Measurements from ENCODE around the gene ADGRV1.

Gene ADGRV1

DNA sequence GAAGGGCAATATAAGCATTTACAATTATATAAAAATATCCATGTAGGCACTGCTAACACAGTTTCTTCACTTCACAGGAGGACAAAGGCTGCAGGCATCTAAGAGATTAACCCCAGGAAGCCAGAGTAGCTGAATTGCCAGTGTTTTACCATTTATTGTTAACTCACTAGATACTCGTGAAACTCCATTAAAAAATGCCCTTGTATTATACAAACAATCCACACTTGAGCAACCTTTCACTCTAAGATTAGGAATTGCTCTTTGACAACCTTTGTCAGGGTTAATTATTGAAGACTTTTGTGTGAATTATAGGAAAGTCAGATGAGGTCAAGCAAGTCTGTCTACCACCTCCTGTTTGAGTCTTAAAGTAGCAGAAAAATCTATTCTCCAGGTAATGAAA, 317.8 kb downstream of the ADGRV1 start:
- no peak for DNase-seq

DNA sequence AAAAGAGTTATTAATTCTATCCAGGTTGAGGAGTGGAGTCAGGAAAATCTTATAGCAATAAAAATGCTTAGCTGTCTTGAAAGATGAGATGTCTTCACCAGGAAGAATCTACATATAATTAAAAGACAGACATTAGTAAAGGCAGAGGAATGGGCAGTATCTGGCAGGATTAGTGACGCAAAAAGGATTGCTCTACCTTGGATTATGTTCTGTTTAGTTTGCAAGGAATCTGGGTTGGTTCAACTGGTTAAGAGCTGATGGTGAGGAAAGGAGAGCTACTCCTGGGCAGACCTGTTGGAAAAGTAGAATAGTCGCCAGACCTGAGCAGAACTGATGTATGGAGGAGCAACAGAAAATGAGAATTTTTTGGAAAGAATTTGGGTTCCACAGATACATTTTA, 318.5 kb downstream of the ADGRV1 start:
- DNase-seq = no peak

DNA sequence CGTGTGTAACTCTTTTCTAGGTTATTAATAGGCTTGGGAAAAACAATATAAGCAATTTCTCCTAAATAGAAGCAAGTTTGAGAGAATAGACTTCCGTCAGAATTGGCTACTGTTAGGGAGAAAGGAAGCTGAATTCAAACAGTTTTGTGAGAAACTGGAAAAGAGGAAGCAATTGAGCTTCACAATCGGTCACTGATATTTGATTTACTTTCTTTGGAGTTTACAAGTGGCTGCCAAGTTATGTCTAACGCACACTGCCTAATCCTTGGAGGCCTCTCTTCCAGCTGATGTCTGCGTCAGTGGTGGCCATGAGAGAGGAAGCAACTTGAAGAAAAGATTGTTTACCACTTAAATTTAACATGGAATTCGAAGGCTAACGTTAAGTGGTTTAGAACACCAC, 319.5 kb downstream of the ADGRV1 start:
- peak; percentile 7 to 38 for DNase-seq

DNA sequence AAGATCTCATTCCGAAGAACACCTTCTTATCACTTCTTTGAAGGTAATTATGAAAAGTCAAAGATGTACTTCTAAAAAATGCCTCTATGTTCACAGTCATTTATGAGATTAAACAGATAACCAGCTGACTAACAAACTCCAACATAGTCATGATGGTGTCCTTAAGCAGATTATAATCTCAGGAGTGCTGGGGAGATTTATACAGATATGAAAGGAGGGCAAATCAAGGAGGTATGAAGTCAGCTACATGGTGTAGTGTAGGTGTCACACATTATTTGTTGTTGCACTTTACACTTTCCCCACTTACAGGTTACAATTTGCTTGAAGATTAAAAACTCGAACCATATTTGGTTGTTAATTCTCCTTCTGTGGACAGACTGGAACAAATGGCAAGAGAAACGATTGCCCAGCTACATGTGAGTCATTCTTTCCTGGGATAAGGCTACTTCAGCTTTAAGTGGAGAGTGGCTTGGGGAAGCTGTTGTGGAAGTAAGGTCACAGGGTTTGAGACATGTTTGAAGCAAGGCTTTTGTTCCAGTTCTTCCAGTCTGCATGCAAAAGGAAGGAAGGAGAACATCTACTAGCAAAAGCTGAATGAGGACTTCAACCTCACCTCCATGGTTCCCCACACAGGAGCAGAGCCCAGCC, 320.1 kb downstream of the ADGRV1 start:
- peak in 1 of 2 experiments; percentile 7 for DNase-seq

DNA sequence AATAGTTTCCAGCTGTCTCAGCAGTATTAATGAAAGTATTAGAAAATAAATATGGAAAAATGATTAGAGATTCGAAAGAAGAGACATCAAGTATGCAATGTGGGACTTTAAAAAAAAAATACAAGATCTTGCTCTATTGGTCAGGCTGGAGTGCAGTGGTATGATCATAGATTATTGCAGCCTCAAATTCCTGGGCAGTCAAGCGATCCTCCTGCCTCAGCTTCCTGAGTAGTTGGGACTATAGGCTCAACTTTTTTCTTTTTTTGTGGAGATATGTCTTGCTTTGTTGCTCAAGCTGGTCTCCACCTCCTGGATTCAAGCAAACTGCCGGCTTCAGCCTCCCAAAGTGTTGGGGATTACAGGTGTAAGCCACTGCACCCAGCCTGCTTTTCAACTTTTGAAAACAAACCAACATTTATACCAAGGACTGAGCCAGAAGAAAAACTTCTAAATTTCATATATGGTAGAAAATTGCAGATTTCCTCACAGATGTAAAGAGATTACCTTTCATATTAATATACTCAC, 323.1 kb downstream of the ADGRV1 start:
- DNase-seq = no peak

DNA sequence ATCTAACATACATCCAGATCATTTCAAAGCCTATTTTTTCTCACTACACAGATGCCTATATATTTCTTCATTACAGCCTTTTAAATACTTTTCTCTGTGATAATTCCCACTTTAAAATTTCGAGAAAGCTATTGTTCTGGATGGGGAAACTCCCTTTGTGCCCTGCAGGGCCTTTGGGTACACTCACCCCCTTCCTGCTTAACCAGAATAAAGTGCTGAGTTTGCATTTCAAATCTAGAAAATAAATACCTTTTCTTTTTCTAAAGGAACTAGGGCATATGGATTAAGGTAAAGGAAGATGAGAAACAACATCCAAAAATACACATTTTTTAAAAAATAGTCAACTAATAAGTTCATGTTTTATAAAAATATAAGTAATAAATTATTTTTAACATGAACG, 323.9 kb downstream of the ADGRV1 start:
- DNase-seq = no peak

DNA sequence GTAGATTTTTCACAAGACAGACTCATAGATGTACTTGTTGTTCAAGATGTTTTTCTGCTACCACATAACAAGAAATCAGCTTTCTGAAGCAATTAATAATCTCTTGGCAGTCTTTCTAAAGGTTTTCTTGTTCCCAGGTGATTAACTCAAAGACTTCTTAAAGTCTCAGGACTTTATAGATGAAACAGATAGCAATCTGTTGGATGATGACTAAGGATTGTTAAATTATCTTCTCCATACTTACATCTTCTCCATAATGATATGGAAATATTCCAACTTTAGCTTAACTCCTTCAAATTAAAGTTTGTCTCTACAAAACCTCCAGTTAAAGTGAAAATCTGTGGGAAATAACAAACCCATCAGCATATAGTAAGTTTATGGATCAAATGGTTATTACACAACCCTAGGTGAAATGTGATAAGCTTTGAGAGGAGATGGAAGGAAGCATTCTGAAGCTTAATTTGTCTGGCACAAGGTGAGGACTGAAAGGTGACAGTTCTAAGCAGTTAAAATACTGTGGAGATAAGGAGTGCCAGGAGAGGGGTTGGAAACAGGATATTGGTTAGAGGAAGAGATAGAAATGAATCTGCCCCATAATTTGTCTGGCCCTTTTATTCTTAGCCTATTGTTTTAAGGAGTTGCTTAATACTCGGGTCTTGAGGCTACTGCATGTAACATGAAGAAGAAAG, 326.7 kb downstream of the ADGRV1 start:
- no peak for DNase-seq

DNA sequence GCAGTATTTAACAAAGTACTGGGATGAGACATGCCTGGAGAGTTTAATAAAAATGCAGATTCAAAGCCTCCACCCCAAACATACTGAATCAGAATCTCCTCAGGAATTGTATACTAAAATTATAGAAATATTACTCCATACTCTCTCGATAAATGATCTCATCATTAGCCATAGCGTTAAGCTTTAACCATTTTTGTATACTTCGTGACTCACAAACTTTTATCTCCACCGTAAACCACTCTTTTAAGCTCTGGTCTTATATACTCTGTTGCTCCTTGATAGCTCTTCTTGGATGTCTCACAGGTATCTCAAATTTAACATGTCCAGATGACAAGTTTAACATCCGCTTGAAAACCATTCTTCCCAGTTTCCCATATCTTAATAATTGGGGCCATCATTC, 327.8 kb downstream of the ADGRV1 start:
- DNase-seq = no peak

DNA sequence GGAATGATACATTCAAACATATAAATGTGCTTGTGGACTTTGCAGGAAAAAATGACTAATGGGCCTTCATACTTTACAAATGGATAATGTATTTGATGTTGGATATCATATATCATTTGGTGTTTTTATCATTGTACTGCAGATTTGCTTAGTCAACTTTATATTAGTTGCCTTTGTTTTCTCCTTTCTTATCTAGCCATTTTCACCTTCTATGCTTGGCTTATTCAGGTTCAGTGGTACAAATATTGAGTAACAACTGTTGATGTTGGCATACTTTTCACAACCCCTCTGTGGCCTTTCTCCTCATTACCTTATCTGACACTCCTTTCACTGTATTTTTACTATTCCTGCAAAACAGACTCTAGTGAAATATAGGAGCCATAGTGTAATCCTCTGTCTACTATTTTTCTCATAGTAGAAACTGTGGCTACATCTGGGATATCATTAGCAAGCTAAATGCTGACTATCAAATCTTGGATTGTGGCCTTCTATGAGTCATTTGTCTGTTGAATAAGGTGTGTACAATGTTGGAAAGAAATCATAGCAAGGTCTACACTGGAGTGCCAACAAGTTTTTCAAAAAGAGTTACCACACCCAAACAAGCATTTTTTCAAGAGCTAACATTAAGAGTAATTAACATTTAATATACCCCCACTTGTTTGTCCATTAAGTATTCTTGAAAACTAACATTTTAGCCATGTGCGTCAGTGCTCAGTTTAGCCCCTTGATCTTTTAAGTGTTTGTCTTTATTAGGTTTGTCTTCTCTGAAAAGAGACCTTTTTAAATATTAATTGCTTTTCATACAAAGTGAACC, 330.1 kb downstream of the ADGRV1 start:
- no peak for DNase-seq

DNA sequence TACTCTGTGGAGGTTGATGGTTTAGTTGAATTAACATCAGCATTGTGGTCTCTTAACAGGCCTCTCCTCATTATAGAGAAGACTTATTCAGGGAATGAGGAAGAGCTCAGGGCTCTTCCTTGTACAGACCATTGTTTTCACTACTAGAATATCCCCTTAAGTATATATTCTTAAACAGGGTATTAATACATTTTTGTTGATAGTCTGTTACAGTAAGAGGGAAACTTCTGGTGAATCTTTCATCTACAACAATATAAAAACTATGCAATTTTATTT, 330.7 kb downstream of the ADGRV1 start:
- DNase-seq = no peak

DNA sequence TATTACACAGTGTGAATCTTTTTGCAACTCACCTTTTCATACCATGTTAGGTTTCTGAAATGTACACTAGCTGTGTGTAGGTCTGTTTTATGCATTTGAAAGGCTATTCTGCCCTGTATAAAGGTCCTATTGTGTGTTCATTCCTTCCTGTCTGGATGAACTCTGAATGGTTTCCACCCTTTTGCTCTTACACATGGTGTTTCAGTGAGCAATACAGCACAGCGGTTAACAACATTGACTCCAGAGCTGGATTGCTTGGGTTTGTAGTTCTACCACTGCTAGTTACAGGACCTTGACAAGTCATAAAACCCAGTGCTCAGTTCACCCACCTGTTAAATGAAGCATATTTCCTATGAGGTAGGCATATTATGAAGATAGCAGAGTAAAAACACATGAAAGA, 331.6 kb downstream of the ADGRV1 start:
- no peak for DNase-seq

DNA sequence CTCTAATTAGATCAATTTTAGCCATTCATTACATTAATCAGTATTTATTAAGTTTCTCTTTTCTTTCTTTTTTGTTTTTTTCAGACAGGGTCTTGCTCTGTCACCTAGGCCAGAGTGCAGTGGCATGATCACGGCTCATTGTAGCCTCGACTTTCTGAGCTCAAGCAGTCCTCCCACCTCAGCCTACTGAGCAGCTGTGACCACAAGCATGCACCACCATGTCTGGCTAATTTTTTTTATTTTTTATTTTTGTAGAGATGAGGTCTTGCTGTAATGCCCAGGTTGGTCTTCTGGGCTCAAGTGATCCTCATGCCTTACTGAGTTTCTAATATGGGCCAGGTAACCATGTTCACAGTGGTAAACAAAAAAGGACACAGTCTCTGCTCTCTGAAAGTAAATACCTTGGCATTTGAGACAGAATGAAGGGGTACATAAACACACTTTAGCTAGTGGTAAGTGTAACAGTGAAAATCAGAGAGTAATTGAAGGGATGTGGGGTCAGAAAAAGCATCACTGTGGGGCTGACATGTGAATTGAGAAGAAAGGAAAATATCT, 336.3 kb downstream of the ADGRV1 start:
- DNase-seq = no peak

DNA sequence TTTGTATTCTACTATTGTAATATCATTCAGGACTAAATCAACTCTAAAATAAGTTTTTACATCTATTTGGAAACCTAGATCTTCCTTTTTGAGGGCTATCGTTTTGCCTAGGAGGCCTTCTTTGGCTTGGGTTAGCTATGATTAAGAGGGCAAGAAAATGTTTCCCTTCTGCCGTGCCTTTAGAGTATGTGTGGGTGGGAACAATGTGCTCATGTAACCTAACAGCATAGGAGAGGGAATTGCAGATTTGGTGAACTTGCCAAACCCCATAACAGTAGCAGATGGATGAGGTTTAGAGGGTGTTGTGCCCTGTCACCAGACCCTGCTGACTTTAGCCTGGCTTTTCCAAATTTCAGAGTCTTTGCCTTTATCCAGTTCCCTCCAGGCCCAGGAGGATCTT, 339.0 kb downstream of the ADGRV1 start:
- DNase-seq = no peak

DNA sequence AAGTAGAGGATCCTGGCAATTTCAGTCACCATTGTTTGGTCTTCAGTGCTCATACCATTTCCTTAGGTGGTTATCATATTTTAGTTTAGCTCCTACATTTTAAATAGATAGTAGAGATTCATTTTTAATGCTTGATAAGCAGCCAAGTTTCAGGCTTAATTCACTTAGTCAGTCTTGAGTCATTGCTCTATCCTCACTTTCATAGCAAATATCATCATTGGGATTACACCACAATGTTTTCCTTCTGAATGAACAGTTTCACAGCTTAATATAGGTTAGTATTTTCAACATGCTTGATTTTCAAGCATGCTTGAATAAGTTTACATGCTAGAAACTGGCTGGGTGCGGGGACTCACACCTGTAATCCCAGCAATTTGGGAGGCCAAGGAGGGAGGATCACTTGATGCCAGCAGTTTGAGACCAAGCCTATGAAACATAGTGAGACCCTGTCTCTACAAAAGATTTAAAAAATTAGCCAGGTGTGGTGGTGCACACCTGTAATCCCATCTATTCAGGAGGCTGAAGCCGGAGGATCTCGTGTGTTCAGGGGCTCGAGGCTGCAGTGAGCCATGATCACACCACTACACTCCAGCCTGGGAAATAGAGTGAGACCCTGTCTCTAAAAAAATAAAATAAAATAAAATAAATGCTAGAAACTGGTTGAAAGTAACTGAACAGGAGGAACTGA, 339.9 kb downstream of the ADGRV1 start:
- no peak for DNase-seq

DNA sequence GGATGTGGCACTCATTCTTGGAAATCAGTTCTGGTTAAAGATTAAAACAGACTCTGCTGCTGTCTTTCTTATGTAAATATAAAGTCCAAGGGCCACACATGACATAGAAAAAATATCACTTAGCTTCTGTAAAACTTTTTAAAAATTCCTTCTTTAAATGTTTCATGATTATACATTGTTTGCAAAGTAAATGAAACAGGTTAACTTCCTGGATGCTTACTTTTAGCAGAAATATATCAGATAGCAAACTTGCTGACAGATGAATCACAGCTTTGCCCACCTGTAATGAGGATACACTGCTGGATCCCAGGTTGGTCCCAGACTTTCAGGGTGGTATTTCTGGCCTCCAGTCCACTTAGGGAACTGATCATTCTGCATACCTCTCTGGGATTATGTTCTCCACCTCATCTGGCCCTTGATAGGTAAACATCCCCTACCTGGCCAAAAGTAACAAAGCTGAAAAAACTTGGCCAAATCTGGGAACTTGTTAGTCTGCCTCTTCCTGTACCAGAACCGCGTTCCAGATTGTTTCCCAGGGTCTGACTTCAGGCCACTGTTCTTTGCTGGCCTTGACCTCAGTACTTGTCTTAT, 340.5 kb downstream of the ADGRV1 start:
- no peak for DNase-seq

DNA sequence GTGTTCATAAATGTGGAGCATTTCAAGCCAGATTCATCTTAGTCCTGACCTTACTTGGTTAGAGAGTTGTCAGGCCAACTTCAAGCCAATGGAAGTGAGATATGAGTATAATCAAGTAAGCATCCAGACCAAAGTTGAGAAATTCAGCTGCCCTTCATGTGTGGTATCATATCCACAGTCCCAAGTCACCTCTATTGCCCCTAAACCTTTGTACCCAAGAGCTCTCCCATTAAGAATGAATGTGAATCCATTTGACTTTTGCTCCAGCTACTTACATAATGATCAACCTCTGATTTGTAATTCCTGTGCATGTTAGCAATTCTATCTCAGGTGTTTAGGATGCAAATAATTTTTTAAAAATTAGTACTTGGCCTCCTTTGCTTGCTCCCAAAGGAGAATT, 342.7 kb downstream of the ADGRV1 start:
- no peak for DNase-seq

DNA sequence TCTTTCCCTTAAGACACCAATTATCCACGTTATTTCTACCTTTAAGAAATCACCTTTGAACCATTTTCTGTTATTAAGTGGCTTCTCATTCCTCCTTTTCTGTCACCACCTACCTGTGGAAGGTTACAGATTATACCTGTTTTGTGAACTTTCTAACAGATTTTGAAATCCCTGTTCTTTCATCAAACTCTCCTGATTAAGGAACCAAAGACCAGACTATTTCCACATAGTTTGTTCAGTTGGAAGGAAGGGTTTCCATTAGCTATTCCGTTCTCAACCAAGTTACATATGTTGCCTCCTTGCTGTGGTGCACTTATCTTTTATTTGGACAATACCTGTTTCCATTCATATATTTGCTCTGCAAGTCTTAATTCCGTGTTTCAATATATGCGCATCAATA, 343.6 kb downstream of the ADGRV1 start:
- DNase-seq = no peak

DNA sequence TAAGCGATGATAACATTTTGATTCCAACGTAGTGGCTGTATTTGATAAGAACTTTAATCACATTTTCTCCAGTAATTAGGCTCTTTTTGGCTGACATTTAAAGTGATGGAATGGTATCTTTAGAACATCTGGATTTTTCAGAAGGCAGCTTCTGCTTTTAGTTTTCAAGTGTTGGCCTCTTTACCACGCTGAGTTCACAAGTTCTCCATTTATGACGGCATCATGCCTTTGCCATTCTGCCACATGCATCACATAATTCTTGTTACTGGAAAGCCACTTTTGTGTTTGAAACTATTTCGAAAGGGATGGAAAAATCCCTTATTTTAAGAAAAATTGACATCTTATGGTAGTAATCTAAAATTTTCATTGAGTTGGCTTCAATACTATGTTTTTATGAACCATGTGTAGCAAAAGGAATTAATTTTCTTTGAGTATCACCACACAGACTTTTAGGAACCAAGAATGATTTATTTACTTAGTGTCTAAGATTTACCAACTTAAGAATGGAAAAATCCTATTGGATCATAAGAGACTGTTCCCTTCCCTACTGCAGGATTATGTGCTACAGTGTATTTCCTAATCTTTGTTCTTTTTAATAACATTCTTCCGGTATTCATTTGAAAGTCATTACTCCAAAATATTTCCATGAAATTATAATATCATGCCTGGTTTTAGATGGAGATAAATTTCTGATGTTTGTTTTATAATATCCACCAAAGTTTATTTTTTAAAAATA, 344.2 kb downstream of the ADGRV1 start:
- peak; percentile 13 to 15 for DNase-seq

DNA sequence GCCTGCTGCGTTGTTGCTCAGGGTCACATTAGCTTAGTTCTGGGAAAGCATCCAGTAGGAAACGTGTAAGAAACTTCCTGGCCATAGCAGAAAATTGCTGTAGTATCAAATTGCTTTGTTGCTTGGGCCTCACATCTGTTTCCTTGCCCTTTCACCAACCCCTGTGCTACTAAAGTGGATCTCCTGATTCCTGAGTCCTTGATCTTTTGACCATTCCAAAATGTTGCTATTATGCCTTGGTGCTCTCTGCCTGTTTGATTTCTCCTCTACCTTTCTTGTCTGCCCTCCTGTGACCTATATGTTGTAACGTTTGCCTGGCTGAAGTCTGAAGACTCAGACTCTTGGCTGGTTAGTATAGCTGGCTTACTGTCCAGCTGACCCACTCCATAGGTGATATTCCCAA, 350.5 kb downstream of the ADGRV1 start:
- DNase-seq = no peak

DNA sequence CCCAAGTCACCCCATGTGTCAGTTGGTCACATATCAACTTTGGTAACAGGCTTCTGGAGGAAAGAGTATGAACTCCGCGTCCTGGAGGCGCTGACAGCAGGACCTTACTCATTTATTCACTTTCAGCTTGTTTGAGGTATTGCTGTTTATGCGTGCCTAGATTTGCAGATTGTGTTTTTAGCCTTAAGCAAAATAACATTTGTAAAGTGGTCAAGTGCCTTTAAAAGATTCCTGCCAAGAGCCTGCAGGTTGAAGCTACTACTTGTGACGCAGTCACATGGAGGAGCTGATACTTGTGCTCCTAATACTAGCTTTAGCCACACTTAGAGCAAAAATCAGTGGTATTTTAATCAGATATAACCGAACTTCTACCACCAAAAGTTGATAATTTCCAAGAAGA, 351.3 kb downstream of the ADGRV1 start:
- DNase-seq = no peak

DNA sequence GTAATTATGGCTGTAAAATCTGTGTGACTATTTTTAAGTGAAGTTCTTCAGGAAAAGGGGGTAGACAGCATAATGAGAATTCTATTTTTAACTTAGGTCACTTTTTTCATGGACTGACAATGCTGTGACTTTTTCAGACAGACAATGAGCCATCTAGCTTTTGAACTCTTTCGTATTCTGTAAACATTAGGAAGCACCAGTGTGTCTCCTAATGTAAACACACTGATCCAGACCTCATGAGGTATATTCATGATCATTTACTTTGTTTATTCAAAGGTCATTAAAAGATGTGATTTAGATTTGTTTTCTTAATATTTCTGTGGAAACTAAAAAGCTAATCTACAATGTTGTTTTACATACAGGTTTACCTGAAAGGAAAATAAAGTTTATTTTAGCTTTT, 352.6 kb downstream of the ADGRV1 start:
- no peak for DNase-seq

DNA sequence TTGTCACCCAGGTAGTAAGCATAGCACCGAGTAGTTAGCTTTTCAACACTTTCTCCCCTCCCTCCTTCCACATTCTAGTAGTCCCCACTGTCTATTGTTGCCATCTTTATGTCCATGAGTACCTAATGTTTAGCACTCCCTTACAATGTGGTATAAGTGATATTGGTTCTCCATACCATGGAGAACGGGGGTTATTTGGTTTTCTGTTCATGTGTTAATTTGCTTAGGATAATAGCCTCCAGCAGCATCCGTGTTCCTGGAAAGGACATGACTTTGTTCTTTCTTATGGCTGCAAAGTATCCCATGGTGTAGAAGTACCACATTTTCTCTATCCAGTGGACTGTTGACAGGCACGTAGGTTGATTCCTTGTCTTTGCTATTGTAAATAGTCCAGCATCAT, 353.9 kb downstream of the ADGRV1 start:
- DNase-seq = no peak
